KMS-11 (cell line): ENCODE measurements around the gene ZNF860.

Experiments
- H2AFZ ChIP-seq: fragments of 200-600 bp; sonication (generic); 2 replicates; pipeline ENCODE4 v1.6.1; 2016; ENCODE audit warnings: antibody characterized with exemption, mixed run types, low read depth
- H3K27ac ChIP-seq: fragments of 200-600 bp; sonication (generic); 2 replicates; pipeline ENCODE4 v1.6.1; 2016; ENCODE audit warnings: mild to moderate bottlenecking, mixed run types
- H3K27me3 ChIP-seq: fragments of 200-600 bp; sonication (generic); 2 replicates; pipeline ENCODE4 v1.6.1; 2017; ENCODE audit warnings: mild to moderate bottlenecking, low read depth, mixed run types, moderate library complexity; ENCODE audit not compliant: insufficient read depth
- H3K36me3 ChIP-seq: fragments of 200-600 bp; sonication (generic); 2 replicates; pipeline ENCODE4 v1.6.1; 2017; ENCODE audit warnings: mild to moderate bottlenecking, mixed run types; ENCODE audit not compliant: insufficient read depth
- H3K4me1 ChIP-seq: fragments of 200-600 bp; sonication (generic); 2 replicates; pipeline ENCODE4 v1.6.1; 2016; ENCODE audit warnings: mild to moderate bottlenecking, low read depth, mixed run types; ENCODE audit not compliant: poor library complexity, severe bottlenecking
- H3K4me2 ChIP-seq: fragments of 200-600 bp; sonication (generic); 2 replicates; pipeline ENCODE4 v1.7.0; 2016; ENCODE audit warnings: mild to moderate bottlenecking, mixed run types
- H3K4me3 ChIP-seq: fragments of 200-600 bp; sonication (generic); IDR thresholded peaks from 2 replicates; pipeline ENCODE4 v1.6.1; 2017; ENCODE audit warnings: low read depth, low read length, mixed read lengths; ENCODE audit not compliant: insufficient read depth
- H3K79me2 ChIP-seq: fragments of 200-600 bp; sonication (generic); 2 replicates; pipeline ENCODE4 v1.6.1; 2016; ENCODE audit warnings: low read depth, mixed run types; ENCODE audit not compliant: insufficient read depth
- H3K9ac ChIP-seq: fragments of 200-600 bp; sonication (generic); 2 replicates; pipeline ENCODE4 v1.6.1; 2016; ENCODE audit warnings: mild to moderate bottlenecking, mixed run types
- H4K20me1 ChIP-seq: fragments of 200-600 bp; sonication (generic); 2 replicates; pipeline ENCODE4 v1.6.1; 2016; ENCODE audit warnings: mild to moderate bottlenecking, mixed run types; ENCODE audit not compliant: insufficient read depth
- CTCF ChIP-seq: fragments of 200-600 bp; sonication (generic); conservative IDR thresholded peaks from 2 replicates; pipeline ENCODE4 v1.6.1; 2017; ENCODE audit warnings: low read depth, mild to moderate bottlenecking, antibody characterized with exemption, low read length, moderate library complexity, mixed read lengths

Gene ZNF860

GRCh38 chr3:32021155-32021554, 39.6 kb downstream of the ZNF860 start:
- Histone ChIP-seq H3K9ac (no peak overlapping the region), H2AFZ (no peak overlapping the region; the same call in 1 of the 2 replicates), H3K4me2 (no peak overlapping the region), H3K79me2 (no peaks in the 10 kb centered on the region), H3K4me1 (no peaks in the 10 kb centered on the region), H3K4me3 (no peak overlapping the region), H4K20me1 (no peaks in the 10 kb centered on the region), H3K27me3 (no peaks in the 10 kb centered on the region), H3K27ac (no peak overlapping the region), H3K36me3 (no peaks in the 10 kb centered on the region)
- TF ChIP-seq CTCF: no peak

GRCh38 chr3:32021748-32022147, 40.2 kb downstream of the ZNF860 start:
- Histone ChIP-seq H3K27ac (no peak overlapping the region), H3K4me1 (no peaks in the 10 kb centered on the region), H2AFZ (no peak overlapping the region), H3K4me2 (no peak overlapping the region), H3K4me3 (no peak overlapping the region), H3K27me3 (no peaks in the 10 kb centered on the region), H3K79me2 (no peaks in the 10 kb centered on the region), H3K9ac (no peak overlapping the region), H4K20me1 (no peaks in the 10 kb centered on the region), H3K36me3 (no peaks in the 10 kb centered on the region)
- no peak for TF ChIP-seq CTCF

GRCh38 chr3:32022947-32023346, 41.4 kb downstream of the ZNF860 start:
- no peaks in the 10 kb centered on the region for H3K36me3 ChIP-seq
- no peak overlapping the region for H3K4me2 ChIP-seq
- no peak overlapping the region for H3K9ac ChIP-seq
- no peaks in the 10 kb centered on the region for H3K79me2 ChIP-seq
- TF ChIP-seq CTCF: no peak
- H2AFZ ChIP-seq: no peak overlapping the region
- H3K4me1 ChIP-seq: no peaks in the 10 kb centered on the region
- H3K4me3 ChIP-seq: no peak overlapping the region
- no peaks in the 10 kb centered on the region for H3K27me3 ChIP-seq
- no peak overlapping the region for H3K27ac ChIP-seq
- no peaks in the 10 kb centered on the region for H4K20me1 ChIP-seq

GRCh38 chr3:32026593-32026992, 45.0 kb downstream of the ZNF860 start:
- H4K20me1 ChIP-seq: no peaks in the 10 kb centered on the region
- H3K4me3 ChIP-seq: no peak overlapping the region
- no peak overlapping the region for H3K4me2 ChIP-seq
- no peak overlapping the region for H2AFZ ChIP-seq
- H3K4me1 ChIP-seq: no peaks in the 10 kb centered on the region
- TF ChIP-seq CTCF: no peak
- no peaks in the 10 kb centered on the region for H3K27me3 ChIP-seq
- H3K79me2 ChIP-seq: no peaks in the 10 kb centered on the region
- H3K27ac ChIP-seq: no peak overlapping the region
- H3K9ac ChIP-seq: no peak overlapping the region
- no peaks in the 10 kb centered on the region for H3K36me3 ChIP-seq

GRCh38 chr3:32037932-32038267, 56.4 kb downstream of the ZNF860 start:
- Histone ChIP-seq H3K79me2 (no peaks in the 10 kb centered on the region), H3K4me3 (no peak overlapping the region), H3K27me3 (no peaks in the 10 kb centered on the region), H3K9ac (no peak overlapping the region), H3K27ac (no peak overlapping the region), H2AFZ (no peak overlapping the region), H3K4me2 (no peak overlapping the region), H3K36me3 (no peaks in the 10 kb centered on the region), H3K4me1 (no peaks in the 10 kb centered on the region), H4K20me1 (no peaks in the 10 kb centered on the region)
- TF ChIP-seq CTCF: no peak
